H9 (cell line): ENCODE data around the gene HAND1. TPM values are rescaled to one million over a fixed set of nuclear protein-coding genes. Genes with fewer than 3 reads are reported as not detected.

ENCODE experiments used
- DNase-seq: peaks from one replicate; pipeline ENCODE4 v3.0.0-alpha.2; 2017
- H2AFZ ChIP-seq: one replicate; pipeline ENCODE4 v1.6.1; 2013; ENCODE audit warnings: mild to moderate bottlenecking, low read length, control low read depth, moderate library complexity
- H2AK5ac ChIP-seq: 2 replicates; pipeline ENCODE4 v1.6.1; 2013; ENCODE audit warnings: low read length, control low read depth, mixed read lengths; ENCODE audit not compliant: insufficient read length
- H2BK120ac ChIP-seq: one replicate; pipeline ENCODE4 v1.6.1; 2013; ENCODE audit warnings: low read depth, mild to moderate bottlenecking, low read length, control low read depth, inconsistent platforms; ENCODE audit not compliant: poor library complexity, severe bottlenecking
- H2BK12ac ChIP-seq: 2 replicates; pipeline ENCODE4 v1.6.1; 2013; ENCODE audit warnings: low read length, control low read depth, mixed read lengths, low read depth; ENCODE audit not compliant: insufficient read length
- H2BK15ac ChIP-seq: 2 replicates; pipeline ENCODE4 v1.6.1; 2013; ENCODE audit warnings: low read depth, low read length, control low read depth
- H2BK20ac ChIP-seq: one replicate; pipeline ENCODE4 v1.6.1; 2013; ENCODE audit warnings: low read depth, mild to moderate bottlenecking, low read length, control low read depth, inconsistent platforms; ENCODE audit not compliant: poor library complexity, severe bottlenecking
- H2BK5ac ChIP-seq: 2 replicates; pipeline ENCODE4 v1.6.1; 2013; ENCODE audit warnings: low read length, control low read depth, mixed read lengths; ENCODE audit not compliant: insufficient read length
- H3K14ac ChIP-seq: 2 replicates; pipeline ENCODE4 v1.6.1; 2013; ENCODE audit warnings: low read length, control low read depth; ENCODE audit not compliant: insufficient read depth
- H3K18ac ChIP-seq: 2 replicates; pipeline ENCODE4 v1.6.1; 2013; ENCODE audit warnings: low read depth, mild to moderate bottlenecking, mixed read lengths, low read length, control low read depth; ENCODE audit not compliant: insufficient read length
- H3K23ac ChIP-seq: 2 replicates; pipeline ENCODE4 v1.6.1; 2013; ENCODE audit warnings: low read length, control low read depth, mixed read lengths, low read depth; ENCODE audit not compliant: insufficient read length
- H3K23me2 ChIP-seq: 2 replicates; pipeline ENCODE4 v1.6.1; 2013; ENCODE audit warnings: low read depth, mild to moderate bottlenecking, mixed read lengths, low read length, control low read depth; ENCODE audit not compliant: insufficient read length, poor library complexity, severe bottlenecking
- H3K27ac ChIP-seq: 2 replicates; pipeline ENCODE4 v1.5.1; 2013; ENCODE audit warnings: low read length, control low read depth, mixed read lengths, low read depth; ENCODE audit not compliant: insufficient read length
- H3K27me3 ChIP-seq: 2 replicates; pipeline ENCODE4 v1.6.1; 2013; ENCODE audit warnings: low read length, control low read depth, inconsistent platforms; ENCODE audit not compliant: insufficient read depth
- H3K4ac ChIP-seq: 2 replicates; pipeline ENCODE4 v1.6.1; 2013; ENCODE audit warnings: low read depth, mild to moderate bottlenecking, control low read depth, inconsistent platforms, low read length, moderate library complexity
- H3K4me1 ChIP-seq: 2 replicates; pipeline ENCODE4 v1.6.1; 2013; ENCODE audit warnings: low read length, control low read depth, inconsistent platforms; ENCODE audit not compliant: insufficient read depth
- H3K4me2 ChIP-seq: 2 replicates; pipeline ENCODE4 v1.6.1; 2013; ENCODE audit warnings: low read length, control low read depth, mixed read lengths; ENCODE audit not compliant: insufficient read length, insufficient read depth
- H3K56ac ChIP-seq: 2 replicates; pipeline ENCODE4 v1.6.1; 2013; ENCODE audit warnings: low read depth, mild to moderate bottlenecking, mixed read lengths, low read length, control low read depth; ENCODE audit not compliant: insufficient read length
- H3K79me1 ChIP-seq: 2 replicates; pipeline ENCODE4 v1.6.1; 2013; ENCODE audit warnings: low read depth, mild to moderate bottlenecking, moderate library complexity, low read length, control low read depth, inconsistent platforms; ENCODE audit not compliant: insufficient read depth, poor library complexity, severe bottlenecking
- H3K79me2 ChIP-seq: 2 replicates; pipeline ENCODE4 v1.6.1; 2013; ENCODE audit warnings: low read length, control low read depth, inconsistent platforms; ENCODE audit not compliant: insufficient read depth
- H3K9ac ChIP-seq: 2 replicates; pipeline ENCODE4 v1.6.1; 2013; ENCODE audit warnings: low read length, control low read depth, mixed read lengths; ENCODE audit not compliant: insufficient read length; ENCODE audit errors: extremely low read depth
- H3K9me3 ChIP-seq: one replicate; pipeline ENCODE4 v1.6.1; 2013; ENCODE audit warnings: low read depth, low read length, inconsistent platforms; ENCODE audit not compliant: control insufficient read depth
- H3T11ph ChIP-seq: one replicate; pipeline ENCODE4 v1.6.1; 2013; ENCODE audit warnings: mild to moderate bottlenecking, low read length, control low read depth, inconsistent platforms
- H4K20me1 ChIP-seq: one replicate; pipeline ENCODE4 v1.6.1; 2013; ENCODE audit not compliant: control insufficient read depth, insufficient read length, insufficient read depth
- H4K5ac ChIP-seq: 2 replicates; pipeline ENCODE4 v1.6.1; 2013; ENCODE audit warnings: low read depth, mild to moderate bottlenecking, mixed read lengths, low read length, control low read depth; ENCODE audit not compliant: insufficient read length
- H4K8ac ChIP-seq: replicated peaks from 2 replicates; pipeline ENCODE4 v1.6.1; 2013; ENCODE audit warnings: low read length, control low read depth, mixed read lengths, low read depth; ENCODE audit not compliant: insufficient read length
- H4K91ac ChIP-seq: 2 replicates; pipeline ENCODE4 v1.6.1; 2013; ENCODE audit warnings: low read depth, mild to moderate bottlenecking, moderate library complexity, mixed read lengths, low read length, control low read depth; ENCODE audit not compliant: insufficient read length
- H3K27ac Mint-ChIP-seq, 3 experiments: 2 replicates in 2 of 3; 3 replicates in 1 of 3; pipeline ENCODE4 v1.8.0; 2020 to 2021; ENCODE audit warnings: mixed read lengths in 3 of 3, mild to moderate bottlenecking in 1 of 3, moderate library complexity in 1 of 3
- H3K27me3 Mint-ChIP-seq: 2 replicates; pipeline ENCODE4 v1.8.0; 2021; ENCODE audit warnings: low read depth, mild to moderate bottlenecking, moderate library complexity, mixed read lengths
- H3K36me3 Mint-ChIP-seq, 3 experiments: 2 replicates in 2 of 3; 3 replicates in 1 of 3; pipeline ENCODE4 v1.8.0; 2020 to 2021; ENCODE audit warnings: low read depth in 3 of 3, mixed read lengths in 3 of 3; ENCODE audit not compliant: insufficient read depth in 1 of 3
- H3K4me1 Mint-ChIP-seq, 2 experiments: 2 replicates each; pipeline ENCODE4 v1.8.0; 2020; ENCODE audit warnings: mixed read lengths in 2 of 2
- H3K4me3 Mint-ChIP-seq, 2 experiments: 2 replicates in 1 of 2; 3 replicates in 1 of 2; pipeline ENCODE4 v1.8.0; 2020 to 2021; ENCODE audit warnings: mild to moderate bottlenecking in 2 of 2, mixed read lengths in 2 of 2, moderate library complexity in 1 of 2
- H3K9me3 Mint-ChIP-seq, 2 experiments: 2 replicates in 1 of 2; 3 replicates in 1 of 2; pipeline ENCODE4 v1.8.0; 2020; ENCODE audit warnings: mild to moderate bottlenecking in 2 of 2, mixed read lengths in 2 of 2, moderate library complexity in 1 of 2
- WGBS: extraction: QIAGEN DNeasy Blood & Tissue Kit; methylation state at CpG from one replicate; pipeline ENCODE4 v1.1.7; 2013; ENCODE audit warnings: missing lambda C conversion rate, low lambda C conversion rate, mixed read lengths; ENCODE audit not compliant: insufficient read length; ENCODE audit errors: extremely low coverage; 5-methylcytosine and 5-hydroxymethylcytosine counted together
- total RNA-seq: library from RNA; stranded (reverse); gene quantifications from 2 replicates; pipeline ENCODE4 v1.2.1, GENCODE V29; 2021
- TF ChIP-seq, protein P1 (sequence below): fragments of 200-600 bp; sonication (generic); conservative IDR thresholded peaks from 3 replicates; pipeline ENCODE4 v1.8.0; 2021; ENCODE audit warnings: antibody characterized with exemption, mild to moderate bottlenecking

HAND1 gene
- total RNA-seq, 1 experiment from 2014 or later: not detected

DNA sequence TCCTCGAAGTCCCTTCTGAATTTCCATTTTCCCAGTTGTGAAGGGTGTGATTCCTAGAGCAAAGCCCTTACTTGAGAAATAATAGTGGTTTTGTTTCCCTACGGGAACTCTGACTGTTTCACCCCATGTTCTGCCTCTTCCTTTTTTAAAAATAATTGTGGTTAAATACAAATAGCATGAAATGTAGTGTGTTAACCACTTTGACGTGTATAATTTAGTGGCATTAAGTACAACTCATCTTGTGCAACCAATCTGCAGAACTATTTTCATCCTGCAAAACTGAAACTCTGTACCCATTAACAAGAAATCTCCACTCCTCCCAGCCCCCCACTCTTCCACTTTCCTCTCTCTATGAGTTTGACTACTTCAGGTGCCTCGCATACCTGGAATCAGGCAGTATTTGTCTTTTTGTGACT is 35.6 kb upstream of the HAND1 start:
- no peak overlapping the region for H2BK20ac ChIP-seq
- no peaks in the 10 kb centered on the region for H3K23me2 ChIP-seq
- no peak overlapping the region for H3T11ph ChIP-seq
- peaks cover 0 to 11% of the 10 kb centered on the region in 2 experiments; a peak in 3 of 4 replicates for H3K4me1 Mint-ChIP-seq
- no peak overlapping the region for H2BK5ac ChIP-seq
- peaks cover 25% of the 10 kb centered on the region for H3K27me3 Mint-ChIP-seq
- H3K4me2 ChIP-seq: no peak overlapping the region
- H3K56ac ChIP-seq: no peak overlapping the region
- no peak overlapping the region for H2BK120ac ChIP-seq
- H2BK12ac ChIP-seq: no peak overlapping the region
- no peak overlapping the region for H2BK15ac ChIP-seq
- H3K36me3 Mint-ChIP-seq: no peaks in the 10 kb centered on the region
- no peaks in the 10 kb centered on the region for H3K79me1 ChIP-seq
- H4K8ac ChIP-seq: no peak overlapping the region
- H3K27ac Mint-ChIP-seq: no peak overlapping the region; a peak in 1 of 7 replicates
- no peak for DNase-seq
- no peak overlapping the region for H4K91ac ChIP-seq
- H3K9ac ChIP-seq: no peak overlapping the region
- H3K27ac ChIP-seq: no peak overlapping the region
- no peak overlapping the region for H3K4me3 Mint-ChIP-seq
- H3K9me3 Mint-ChIP-seq: no peaks in the 10 kb centered on the region
- no peak overlapping the region for H2AK5ac ChIP-seq
- H3K4ac ChIP-seq: no peak overlapping the region
- no peaks in the 10 kb centered on the region for H3K27me3 ChIP-seq
- H3K23ac ChIP-seq: no peak overlapping the region
- no peak overlapping the region for H3K18ac ChIP-seq
- no peaks in the 10 kb centered on the region for H3K9me3 ChIP-seq
- no peak overlapping the region for H2AFZ ChIP-seq
- no CpG with 5 or more reads among the region's 4 CpGs for WGBS
- no peak overlapping the region for H3K14ac ChIP-seq
- no peaks in the 10 kb centered on the region for H4K20me1 ChIP-seq
- H3K4me1 ChIP-seq: no peaks in the 10 kb centered on the region
- TF ChIP-seq, protein P1, sequence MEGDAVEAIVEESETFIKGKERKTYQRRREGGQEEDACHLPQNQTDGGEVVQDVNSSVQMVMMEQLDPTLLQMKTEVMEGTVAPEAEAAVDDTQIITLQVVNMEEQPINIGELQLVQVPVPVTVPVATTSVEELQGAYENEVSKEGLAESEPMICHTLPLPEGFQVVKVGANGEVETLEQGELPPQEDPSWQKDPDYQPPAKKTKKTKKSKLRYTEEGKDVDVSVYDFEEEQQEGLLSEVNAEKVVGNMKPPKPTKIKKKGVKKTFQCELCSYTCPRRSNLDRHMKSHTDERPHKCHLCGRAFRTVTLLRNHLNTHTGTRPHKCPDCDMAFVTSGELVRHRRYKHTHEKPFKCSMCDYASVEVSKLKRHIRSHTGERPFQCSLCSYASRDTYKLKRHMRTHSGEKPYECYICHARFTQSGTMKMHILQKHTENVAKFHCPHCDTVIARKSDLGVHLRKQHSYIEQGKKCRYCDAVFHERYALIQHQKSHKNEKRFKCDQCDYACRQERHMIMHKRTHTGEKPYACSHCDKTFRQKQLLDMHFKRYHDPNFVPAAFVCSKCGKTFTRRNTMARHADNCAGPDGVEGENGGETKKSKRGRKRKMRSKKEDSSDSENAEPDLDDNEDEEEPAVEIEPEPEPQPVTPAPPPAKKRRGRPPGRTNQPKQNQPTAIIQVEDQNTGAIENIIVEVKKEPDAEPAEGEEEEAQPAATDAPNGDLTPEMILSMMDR: no peak
- H3K79me2 ChIP-seq: no peaks in the 10 kb centered on the region
- H4K5ac ChIP-seq: no peak overlapping the region
